Mesodermal cell (in vitro differentiated cells): ENCODE results near the gene FAM171A2.

ENCODE experiments used
- H3K27ac ChIP-seq: 2 replicates; pipeline ENCODE4 v1.7.0; 2013; ENCODE audit warnings: mild to moderate bottlenecking, low read depth, low read length, moderate library complexity; ENCODE audit not compliant: severe bottlenecking
- H3K36me3 ChIP-seq: 2 replicates; pipeline ENCODE4 v1.7.1; 2013; ENCODE audit warnings: mild to moderate bottlenecking, low read length, moderate library complexity; ENCODE audit not compliant: control insufficient read depth, insufficient read depth
- H3K4me1 ChIP-seq: one replicate; pipeline ENCODE4 v1.7.1; 2013; ENCODE audit warnings: mild to moderate bottlenecking, low read length; ENCODE audit not compliant: insufficient read depth, control insufficient read depth, poor library complexity, severe bottlenecking
- H3K4me3 ChIP-seq: 2 replicates; pipeline ENCODE4 v1.7.0; 2013; ENCODE audit warnings: low read length, control low read depth, mild to moderate bottlenecking; ENCODE audit not compliant: insufficient read depth, poor library complexity, severe bottlenecking; ENCODE audit errors: extremely low read depth
- H3K9me3 ChIP-seq: 2 replicates; pipeline ENCODE4 v1.7.1; 2013; ENCODE audit warnings: mild to moderate bottlenecking, low read length, moderate library complexity; ENCODE audit not compliant: control insufficient read depth
- WGBS, 2 experiments: methylation state at CpG; one replicate each; pipeline ENCODE4 v1.1.5; 2013; ENCODE audit warnings: missing lambda C conversion rate in 2 of 2; ENCODE audit not compliant: insufficient coverage in 2 of 2; 5-methylcytosine and 5-hydroxymethylcytosine counted together

FAM171A2 gene

GRCh38 chr17:44310188-44310587 is 53.5 kb downstream of the FAM171A2 start:
- 75 to 85% methylated on average over 1 to 2 of the region's 2 CpGs for WGBS, 2 experiments
- H3K4me3 ChIP-seq: no peak overlapping the region
- H3K27ac ChIP-seq: no peak overlapping the region

DNA sequence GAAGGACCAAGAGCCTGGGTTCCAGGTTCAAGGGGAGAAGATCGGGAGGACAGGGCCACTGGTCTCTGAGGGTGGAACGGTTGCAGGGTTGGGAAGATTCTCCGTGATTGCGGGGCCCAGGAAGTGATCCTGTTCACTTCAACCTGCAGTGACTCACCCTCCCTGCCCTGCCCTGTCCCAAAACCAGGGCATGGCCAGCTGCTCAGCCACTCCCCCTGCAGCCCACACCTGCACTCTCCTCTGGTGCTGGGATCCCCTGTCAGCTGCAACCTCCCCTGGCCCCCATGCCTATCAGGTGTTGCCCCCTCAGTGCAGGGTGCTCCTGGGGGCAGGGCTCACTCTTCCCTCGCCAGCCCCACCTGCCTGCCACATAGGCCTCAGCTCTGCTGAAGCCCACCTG is 54.2 kb downstream of the FAM171A2 start:
- H3K36me3 ChIP-seq: no peaks in the 10 kb centered on the region
- no peak overlapping the region for H3K27ac ChIP-seq
- peaks cover 6% of the 10 kb centered on the region for H3K4me1 ChIP-seq
- WGBS, 2 experiments: 57 to 67% methylated on average over 2 to 3 of the region's 5 CpGs
- H3K9me3 ChIP-seq: no peaks in the 10 kb centered on the region
- no peak overlapping the region for H3K4me3 ChIP-seq

More at GRCh38 chr17:44310188-44310587, 53.5 kb downstream of the FAM171A2 start:
- Histone ChIP-seq H3K9me3 (no peaks in the 10 kb centered on the region), H3K4me1 (peaks cover 6% of the 10 kb centered on the region), H3K36me3 (no peaks in the 10 kb centered on the region)

- no peaks in the 10 kb centered on the region for H3K9me3 ChIP-seq
- WGBS, 2 experiments: 7 to 19% methylated on average over 6 to 12 of the region's 15 CpGs
- H3K27ac ChIP-seq: no peak overlapping the region
- H3K36me3 ChIP-seq: no peaks in the 10 kb centered on the region
- H3K4me1 ChIP-seq: peaks cover 6% of the 10 kb centered on the region
- H3K4me3 ChIP-seq: peak overlapping the region; percentile 38
Observed at GRCh38 chr17:44308865-44309264, 54.8 kb downstream of the FAM171A2 start.

- Histone ChIP-seq H3K4me3 (peak within 1 kb of the TSS; percentile 38), H3K27ac (no peak within 1 kb of the TSS), H3K4me1 (peaks cover 6% of the 10 kb centered on the region), H3K36me3 (no peaks in the 10 kb centered on the region), H3K9me3 (no peaks in the 10 kb centered on the region)
- WGBS, 2 experiments: 0 to 1% methylated on average over 10 to 22 of the region's 39 CpGs
Observed at GRCh38 chr17:44308320-44308818, 55.3 kb downstream of the FAM171A2 start, which contains the start of gene RUNDC3A. Gene RUNDC3A, plus strand, starts transcription at chr17:44308601. Its CDS starts 232 bp downstream, at chr17:44308833.

GRCh38 chr17:44307387-44308186 is 56.1 kb downstream of the FAM171A2 start:
- Histone ChIP-seq H3K9me3 (no peaks in the 10 kb centered on the region), H3K27ac (no peak overlapping the region), H3K36me3 (no peaks in the 10 kb centered on the region), H3K4me3 (peak overlapping the region; percentile 38), H3K4me1 (peaks cover 6% of the 10 kb centered on the region)
- WGBS, 2 experiments: 1 to 2% methylated on average over 11 to 17 of the region's 26 CpGs

DNA sequence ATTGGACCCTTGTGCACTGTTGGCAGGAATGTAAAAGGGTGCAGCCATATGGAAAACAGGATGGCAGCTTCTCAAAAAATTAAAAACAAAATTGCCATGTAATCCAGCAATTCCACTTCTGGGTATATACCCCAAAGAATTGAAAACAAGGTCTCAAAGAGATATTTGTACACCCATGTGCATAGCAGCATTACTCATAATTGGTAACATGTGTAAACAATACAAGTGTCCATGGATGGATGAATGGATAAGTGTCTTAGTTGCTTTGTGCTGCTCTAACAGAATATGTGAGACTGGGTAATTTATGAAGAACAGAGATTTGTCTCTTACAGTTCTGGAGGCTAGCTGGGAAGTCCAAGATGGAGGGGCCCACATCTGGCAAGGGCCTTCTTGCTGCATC is 59.0 kb downstream of the FAM171A2 start:
- Histone ChIP-seq H3K4me3 (no peak overlapping the region), H3K4me1 (peaks cover 6% of the 10 kb centered on the region), H3K27ac (no peak overlapping the region), H3K9me3 (no peaks in the 10 kb centered on the region), H3K36me3 (no peaks in the 10 kb centered on the region)
